BE2C (cell line): ENCODE data around the gene C6orf163.

Experiments used
- DNase-seq: peaks from one replicate; pipeline ENCODE4 v3.0.0-alpha.2; 2020
- H3K27me3 ChIP-seq: fragments of 250-450 bp; sonication (Bioruptor Pico); 2 replicates; pipeline ENCODE4 v1.5.1; 2020; ENCODE audit warnings: mild to moderate bottlenecking
- H3K36me3 ChIP-seq: fragments of 250-450 bp; sonication (Bioruptor Pico); 2 replicates; pipeline ENCODE4 v1.5.1; 2020; ENCODE audit warnings: mild to moderate bottlenecking
- H3K4me1 ChIP-seq: fragments of 250-450 bp; sonication (Bioruptor Pico); 2 replicates; pipeline ENCODE4 v1.5.1; 2020
- H3K4me3 ChIP-seq: 2 replicates; pipeline ENCODE4 v1.5.1; 2011; ENCODE audit warnings: low read depth, low read length
- H3K9me3 ChIP-seq: fragments of 250-450 bp; sonication (Bioruptor Pico); 2 replicates; pipeline ENCODE4 v1.5.1; 2020
- TF ChIP-seq, protein P1 (sequence below): IDR thresholded peaks from 2 replicates; pipeline ENCODE4 v1.5.1; 2012; ENCODE audit warnings: mild to moderate bottlenecking, low read depth, low read length

Gene C6orf163

DNA sequence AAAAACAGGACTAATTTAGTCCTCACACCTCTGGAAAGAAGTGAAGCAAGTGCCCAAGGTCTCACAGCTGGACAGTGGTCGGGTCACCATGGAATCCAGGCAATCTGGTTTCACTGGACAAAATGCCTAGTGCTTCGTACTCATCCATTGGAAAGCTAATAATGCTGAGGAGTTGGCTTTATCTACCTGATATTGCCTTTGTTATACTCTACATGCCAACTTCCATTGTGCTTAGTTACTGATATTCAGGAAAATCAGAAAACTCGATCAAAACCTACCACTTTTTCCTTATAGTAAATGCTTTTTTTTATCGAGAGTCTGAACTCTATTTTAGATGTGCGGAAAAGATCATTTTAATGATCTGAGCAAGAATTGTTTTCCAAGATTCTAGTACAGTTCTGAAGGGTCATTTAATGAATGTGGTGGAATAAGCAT, 64.1 kb downstream of the C6orf163 start:
- H3K4me1 ChIP-seq: no peaks in the 10 kb centered on the region
- H3K36me3 ChIP-seq: no peaks in the 10 kb centered on the region
- peak overlapping the region; percentile 93 for H3K4me3 ChIP-seq
- no peak for DNase-seq
- TF ChIP-seq, protein P1, sequence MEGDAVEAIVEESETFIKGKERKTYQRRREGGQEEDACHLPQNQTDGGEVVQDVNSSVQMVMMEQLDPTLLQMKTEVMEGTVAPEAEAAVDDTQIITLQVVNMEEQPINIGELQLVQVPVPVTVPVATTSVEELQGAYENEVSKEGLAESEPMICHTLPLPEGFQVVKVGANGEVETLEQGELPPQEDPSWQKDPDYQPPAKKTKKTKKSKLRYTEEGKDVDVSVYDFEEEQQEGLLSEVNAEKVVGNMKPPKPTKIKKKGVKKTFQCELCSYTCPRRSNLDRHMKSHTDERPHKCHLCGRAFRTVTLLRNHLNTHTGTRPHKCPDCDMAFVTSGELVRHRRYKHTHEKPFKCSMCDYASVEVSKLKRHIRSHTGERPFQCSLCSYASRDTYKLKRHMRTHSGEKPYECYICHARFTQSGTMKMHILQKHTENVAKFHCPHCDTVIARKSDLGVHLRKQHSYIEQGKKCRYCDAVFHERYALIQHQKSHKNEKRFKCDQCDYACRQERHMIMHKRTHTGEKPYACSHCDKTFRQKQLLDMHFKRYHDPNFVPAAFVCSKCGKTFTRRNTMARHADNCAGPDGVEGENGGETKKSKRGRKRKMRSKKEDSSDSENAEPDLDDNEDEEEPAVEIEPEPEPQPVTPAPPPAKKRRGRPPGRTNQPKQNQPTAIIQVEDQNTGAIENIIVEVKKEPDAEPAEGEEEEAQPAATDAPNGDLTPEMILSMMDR: no peak
- no peaks in the 10 kb centered on the region for H3K9me3 ChIP-seq
- H3K27me3 ChIP-seq: no peaks in the 10 kb centered on the region
